ENCODE data around the gene NIBAN1.

Gene NIBAN1

GRCh38 chr1:184950906-184951305, 23.4 kb downstream of the NIBAN1 start:
- no peaks in the 10 kb centered on the region for H4K20me1 ChIP-seq (ENCODE audit: insufficient read depth, low read length)
- no peak overlapping the region for H3K27ac ChIP-seq (ENCODE audit: low read length)
- no peak overlapping the region for H3K4me2 ChIP-seq (ENCODE audit: low read length)
- H3K36me3 ChIP-seq (replicated peaks; ENCODE audit: low read depth, low read length), result peaks cover 31% of the 10 kb centered on the region
- H2AFZ ChIP-seq (ENCODE audit: low read depth, low read length), result no peak overlapping the region
- no peaks in the 10 kb centered on the region for H3K9me3 ChIP-seq (ENCODE audit: insufficient read depth, low read length)
- peaks cover 92% of the 10 kb centered on the region for H3K79me2 ChIP-seq (ENCODE audit: low read length)
- TF ChIP-seq EZH2phosphoT487 (IDR thresholded peaks at IDR 0.05; ENCODE audit: low read depth) (no peak), CTCF (IDR thresholded peaks at IDR 0.05; ENCODE audit: low read depth, low read length) (no peak)
- H3K4me3 ChIP-seq (ENCODE audit: low read length), result no peak overlapping the region
- no peaks in the 10 kb centered on the region for H3K27me3 ChIP-seq (ENCODE audit: low read depth, low read length)
- peaks cover 40% of the 10 kb centered on the region for H3K4me1 ChIP-seq (ENCODE audit: low read length)
- H3K9ac ChIP-seq (ENCODE audit: low read length), result no peak overlapping the region

GRCh38 chr1:184950227-184950626, 24.1 kb downstream of the NIBAN1 start:
- Histone ChIP-seq H3K9ac (ENCODE audit: low read length) (no peak overlapping the region), H3K4me2 (ENCODE audit: low read length) (no peak overlapping the region), H3K27me3 (ENCODE audit: low read depth, low read length) (no peaks in the 10 kb centered on the region), H3K4me3 (ENCODE audit: low read length) (no peak overlapping the region), H3K79me2 (ENCODE audit: low read length) (peaks cover 90% of the 10 kb centered on the region), H3K27ac (ENCODE audit: low read length) (no peak overlapping the region), H4K20me1 (ENCODE audit: insufficient read depth, low read length) (no peaks in the 10 kb centered on the region), H3K9me3 (ENCODE audit: insufficient read depth, low read length) (no peaks in the 10 kb centered on the region), H3K36me3 (replicated peaks; ENCODE audit: low read depth, low read length) (peaks cover 27% of the 10 kb centered on the region), H2AFZ (ENCODE audit: low read depth, low read length) (no peak overlapping the region), H3K4me1 (ENCODE audit: low read length) (peaks cover 47% of the 10 kb centered on the region)
- TF ChIP-seq EZH2phosphoT487 (IDR thresholded peaks at IDR 0.05; ENCODE audit: low read depth) (no peak), CTCF (IDR thresholded peaks at IDR 0.05; ENCODE audit: low read depth, low read length) (no peak)

- Histone ChIP-seq H3K36me3 (replicated peaks; ENCODE audit: low read depth, low read length) (peaks cover 29% of the 10 kb centered on the region), H3K9ac (ENCODE audit: low read length) (peak overlapping the region; percentile 36), H3K9me3 (ENCODE audit: insufficient read depth, low read length) (no peaks in the 10 kb centered on the region), H3K4me2 (ENCODE audit: low read length) (peak overlapping the region; percentile 28), H3K27ac (ENCODE audit: low read length) (peak overlapping the region; percentile 96), H3K79me2 (ENCODE audit: low read length) (peaks cover 89% of the 10 kb centered on the region), H3K27me3 (ENCODE audit: low read depth, low read length) (no peaks in the 10 kb centered on the region), H4K20me1 (ENCODE audit: insufficient read depth, low read length) (no peaks in the 10 kb centered on the region), H3K4me3 (ENCODE audit: low read length) (no peak overlapping the region; the same call in 1 of the 2 replicates), H2AFZ (ENCODE audit: low read depth, low read length) (no peak overlapping the region), H3K4me1 (ENCODE audit: low read length) (peaks cover 53% of the 10 kb centered on the region)
- TF ChIP-seq CTCF (IDR thresholded peaks at IDR 0.05; ENCODE audit: low read depth, low read length) (no peak), EZH2phosphoT487 (IDR thresholded peaks at IDR 0.05; ENCODE audit: low read depth) (no peak)
Measured at GRCh38 chr1:184947497-184948256, 26.6 kb downstream of the NIBAN1 start.

GRCh38 chr1:184945678-184946412, 28.5 kb downstream of the NIBAN1 start:
- H3K79me2 ChIP-seq (ENCODE audit: low read length), result peaks cover 72% of the 10 kb centered on the region
- H4K20me1 ChIP-seq (ENCODE audit: insufficient read depth, low read length), result no peaks in the 10 kb centered on the region
- peak overlapping the region; percentile 63 for H3K4me3 ChIP-seq (ENCODE audit: low read length)
- peaks cover 70% of the 10 kb centered on the region for H3K4me1 ChIP-seq (ENCODE audit: low read length)
- H3K4me2 ChIP-seq (ENCODE audit: low read length), result peak overlapping the region; percentile 84
- H3K9ac ChIP-seq (ENCODE audit: low read length), result peak overlapping the region; percentile 82
- H3K36me3 ChIP-seq (replicated peaks; ENCODE audit: low read depth, low read length), result peaks cover 17% of the 10 kb centered on the region
- no peaks in the 10 kb centered on the region for H3K27me3 ChIP-seq (ENCODE audit: low read depth, low read length)
- peak; percentile 62; the same call in 1 of the 2 replicates for TF ChIP-seq EZH2phosphoT487 (IDR thresholded peaks at IDR 0.05; ENCODE audit: low read depth)
- no peak for TF ChIP-seq CTCF (IDR thresholded peaks at IDR 0.05; ENCODE audit: low read depth, low read length)
- no peak overlapping the region for H2AFZ ChIP-seq (ENCODE audit: low read depth, low read length)
- H3K9me3 ChIP-seq (ENCODE audit: insufficient read depth, low read length), result no peaks in the 10 kb centered on the region
- H3K27ac ChIP-seq (ENCODE audit: low read length), result peak overlapping the region; percentile 96

Measured in OCI-LY3 (cell line).